ENCODE data around the gene DOK3. TPM values are rescaled to one million over a fixed set of nuclear protein-coding genes. Genes with fewer than 3 reads are reported as not detected.

Gene DOK3
- total and polyA plus RNA-seq, 10 of the 15 experiments (the other 5 are each of a cell fraction or from before 2014, with no cell fraction given): 6.6 to 107 (median 52.1) TPM

DNA sequence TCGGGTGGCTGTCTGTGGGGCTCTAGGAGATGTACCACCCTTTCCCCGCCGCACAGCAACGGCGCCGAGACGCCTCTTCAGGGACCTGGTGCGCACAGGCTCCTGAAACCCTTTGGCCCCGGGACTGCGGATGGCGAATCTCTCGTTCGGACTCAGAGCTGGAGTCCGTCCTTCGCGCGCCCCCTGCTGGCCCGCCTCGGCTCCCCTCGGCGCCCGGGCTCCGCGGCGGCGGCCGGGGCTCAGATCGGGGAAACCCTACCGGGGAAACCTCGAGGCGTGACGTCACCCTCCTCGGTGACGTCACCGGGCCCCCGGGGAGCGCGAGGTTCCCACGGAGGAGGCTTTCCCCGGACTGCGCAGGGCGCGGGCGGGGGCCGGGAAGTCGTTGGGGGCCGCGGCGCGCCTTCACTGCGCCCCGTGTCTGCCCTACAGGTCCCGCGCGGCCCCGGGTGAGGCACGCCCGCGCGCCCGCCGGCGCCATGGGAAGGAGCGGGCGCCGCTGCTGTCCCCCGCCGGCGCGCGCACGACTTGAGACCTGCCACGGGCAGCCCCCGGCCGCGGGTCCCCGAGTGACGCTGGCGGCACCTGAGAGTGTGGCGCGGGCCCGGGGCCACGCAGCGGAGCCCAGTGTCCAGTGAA is 55.1 kb downstream of the DOK3 start:
- ATAC-seq (peak; percentile 68), FAIRE-seq (peak; percentile 83), DNase-seq (ENCODE audit: low read depth, low spot score) (no peak)
- peak overlapping the region; percentile 64 for H2AFZ ChIP-seq (ENCODE audit: control insufficient read depth, low read depth, low read length)
- no peaks in the 10 kb centered on the region; the same call in 1 of the 2 replicates for H3K79me2 ChIP-seq (ENCODE audit: control insufficient read depth, insufficient read depth, low read length)
- no peaks in the 10 kb centered on the region for H3K27me3 ChIP-seq (replicated peaks in 1 of 2; ENCODE audit: control insufficient read depth in 2 of 2, insufficient read depth in 2 of 2, low read length in 1 of 2)
- H3K36me3 ChIP-seq (ENCODE audit: control insufficient read depth in 2 of 2, insufficient read depth in 2 of 2, low read length in 1 of 2): no peaks in the 10 kb centered on the region
- peak overlapping the region; percentile 61; the same call in 1 of the 2 replicates for H3K9ac ChIP-seq (ENCODE audit: control insufficient read depth, insufficient read depth, low read length)
- ChIA-PET CTCF (interaction anchor here (0.5 to 16.4 kb wide), 28 partner anchors 10 to 341 kb away, joined by 3 to 391 read pairs (median 6); partner anchors contain the start of genes DOK3, GRK6, LMAN2 and MXD3), RAD21 (ENCODE audit: unreplicated experiment) (interaction anchor here (1.0 to 13.5 kb wide), 17 partner anchors 9 to 138 kb away, joined by 3 to 291 read pairs (median 8); partner anchors contain the start of genes DOK3, F12, GRK6 and PDLIM7), SMC1A (ENCODE audit: uncharacterized antibody, unreplicated experiment) (interaction anchor here (0.6 to 5.1 kb wide), 10 partner anchors 10 to 136 kb away, joined by 3 to 92 read pairs (median 10); partner anchors contain the start of genes F12, GRK6, PDLIM7 and PFN3), POLR2A (interaction anchor here (0.8 to 13.6 kb wide), 14 partner anchors 10 to 153 kb away, joined by 3 to 358 read pairs (median 6); partner anchors contain the start of genes GRK6, MXD3 and PDLIM7)
- H3K4me3 ChIP-seq: peak overlapping the region; percentile 82
- no peaks in the 10 kb centered on the region for H4K20me1 ChIP-seq (ENCODE audit: control insufficient read depth, insufficient read depth)
- intact Hi-C loops (cut with micrococcal nuclease; ENCODE audit: unreplicated experiment): loop anchor here (1.0 to 2.0 kb wide), 4 partner anchors 28 to 64 kb away; partner anchors contain the start of gene GRK6
- no TSS peak for BruUV-seq (replicated peaks)
- H3K27ac ChIP-seq (ENCODE audit: control insufficient read depth, insufficient read depth): peak overlapping the region; percentile 67
- no peaks in the 10 kb centered on the region for H3K9me3 ChIP-seq (replicated peaks; ENCODE audit: control insufficient read depth, insufficient read depth, low read length)
- H3K4me2 ChIP-seq (ENCODE audit: control insufficient read depth, insufficient read depth): peak overlapping the region; percentile 98
- peaks cover 11% of the 10 kb centered on the region for H3K4me1 ChIP-seq (ENCODE audit: control insufficient read depth, insufficient read depth, low read length)
- under 1% methylated on average over 56 of the region's 84 CpGs for WGBS (ENCODE audit: insufficient coverage, insufficient replicate concordance, low lambda C conversion rate, missing lambda C conversion rate)
- in situ Hi-C loops (cut with MboI): no loop called here
- TF ChIP-seq, protein P1, sequence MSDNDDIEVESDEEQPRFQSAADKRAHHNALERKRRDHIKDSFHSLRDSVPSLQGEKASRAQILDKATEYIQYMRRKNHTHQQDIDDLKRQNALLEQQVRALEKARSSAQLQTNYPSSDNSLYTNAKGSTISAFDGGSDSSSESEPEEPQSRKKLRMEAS (IDR thresholded peaks at IDR 0.05; ENCODE audit: low read depth, low read length): 0 out of 2 replicates have a peak, but pooled peaks have one; percentile 26
- TF ChIP-seq PAX5 (IDR thresholded peaks at IDR 0.05; ENCODE audit: borderline replicate concordance, low read depth, low read length): peak; percentile 68
- TF ChIP-seq, protein P2, sequence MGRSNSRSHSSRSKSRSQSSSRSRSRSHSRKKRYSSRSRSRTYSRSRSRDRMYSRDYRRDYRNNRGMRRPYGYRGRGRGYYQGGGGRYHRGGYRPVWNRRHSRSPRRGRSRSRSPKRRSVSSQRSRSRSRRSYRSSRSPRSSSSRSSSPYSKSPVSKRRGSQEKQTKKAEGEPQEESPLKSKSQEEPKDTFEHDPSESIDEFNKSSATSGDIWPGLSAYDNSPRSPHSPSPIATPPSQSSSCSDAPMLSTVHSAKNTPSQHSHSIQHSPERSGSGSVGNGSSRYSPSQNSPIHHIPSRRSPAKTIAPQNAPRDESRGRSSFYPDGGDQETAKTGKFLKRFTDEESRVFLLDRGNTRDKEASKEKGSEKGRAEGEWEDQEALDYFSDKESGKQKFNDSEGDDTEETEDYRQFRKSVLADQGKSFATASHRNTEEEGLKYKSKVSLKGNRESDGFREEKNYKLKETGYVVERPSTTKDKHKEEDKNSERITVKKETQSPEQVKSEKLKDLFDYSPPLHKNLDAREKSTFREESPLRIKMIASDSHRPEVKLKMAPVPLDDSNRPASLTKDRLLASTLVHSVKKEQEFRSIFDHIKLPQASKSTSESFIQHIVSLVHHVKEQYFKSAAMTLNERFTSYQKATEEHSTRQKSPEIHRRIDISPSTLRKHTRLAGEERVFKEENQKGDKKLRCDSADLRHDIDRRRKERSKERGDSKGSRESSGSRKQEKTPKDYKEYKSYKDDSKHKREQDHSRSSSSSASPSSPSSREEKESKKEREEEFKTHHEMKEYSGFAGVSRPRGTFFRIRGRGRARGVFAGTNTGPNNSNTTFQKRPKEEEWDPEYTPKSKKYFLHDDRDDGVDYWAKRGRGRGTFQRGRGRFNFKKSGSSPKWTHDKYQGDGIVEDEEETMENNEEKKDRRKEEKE (IDR thresholded peaks at IDR 0.05): 0 out of 2 replicates have a peak, but pooled peaks have one; percentile 69
- no peak for TF ChIP-seq CBX5 (IDR thresholded peaks at IDR 0.05; ENCODE audit: low read depth)
- TF ChIP-seq NFIC (IDR thresholded peaks at IDR 0.05; ENCODE audit: low read depth, low read length): no peak
- TF ChIP-seq ZSCAN29 (IDR thresholded peaks at IDR 0.05): no peak
- peak; percentile 94 for TF ChIP-seq SMC3 (IDR thresholded peaks at IDR 0.05; ENCODE audit: borderline replicate concordance, low read length)
- no peak for TF ChIP-seq NFYB (IDR thresholded peaks at IDR 0.05; ENCODE audit: insufficient read depth, low read depth, low read length)
- TF ChIP-seq WRNIP1 (IDR thresholded peaks at IDR 0.05; ENCODE audit: borderline replicate concordance, low read depth, low read length): no peak
- TF ChIP-seq, protein P3, sequence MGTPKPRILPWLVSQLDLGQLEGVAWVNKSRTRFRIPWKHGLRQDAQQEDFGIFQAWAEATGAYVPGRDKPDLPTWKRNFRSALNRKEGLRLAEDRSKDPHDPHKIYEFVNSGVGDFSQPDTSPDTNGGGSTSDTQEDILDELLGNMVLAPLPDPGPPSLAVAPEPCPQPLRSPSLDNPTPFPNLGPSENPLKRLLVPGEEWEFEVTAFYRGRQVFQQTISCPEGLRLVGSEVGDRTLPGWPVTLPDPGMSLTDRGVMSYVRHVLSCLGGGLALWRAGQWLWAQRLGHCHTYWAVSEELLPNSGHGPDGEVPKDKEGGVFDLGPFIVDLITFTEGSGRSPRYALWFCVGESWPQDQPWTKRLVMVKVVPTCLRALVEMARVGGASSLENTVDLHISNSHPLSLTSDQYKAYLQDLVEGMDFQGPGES (IDR thresholded peaks at IDR 0.05): no peak
- TF ChIP-seq FOXM1 (IDR thresholded peaks at IDR 0.05; ENCODE audit: low read depth, low read length): no peak
- TF ChIP-seq, protein P4, sequence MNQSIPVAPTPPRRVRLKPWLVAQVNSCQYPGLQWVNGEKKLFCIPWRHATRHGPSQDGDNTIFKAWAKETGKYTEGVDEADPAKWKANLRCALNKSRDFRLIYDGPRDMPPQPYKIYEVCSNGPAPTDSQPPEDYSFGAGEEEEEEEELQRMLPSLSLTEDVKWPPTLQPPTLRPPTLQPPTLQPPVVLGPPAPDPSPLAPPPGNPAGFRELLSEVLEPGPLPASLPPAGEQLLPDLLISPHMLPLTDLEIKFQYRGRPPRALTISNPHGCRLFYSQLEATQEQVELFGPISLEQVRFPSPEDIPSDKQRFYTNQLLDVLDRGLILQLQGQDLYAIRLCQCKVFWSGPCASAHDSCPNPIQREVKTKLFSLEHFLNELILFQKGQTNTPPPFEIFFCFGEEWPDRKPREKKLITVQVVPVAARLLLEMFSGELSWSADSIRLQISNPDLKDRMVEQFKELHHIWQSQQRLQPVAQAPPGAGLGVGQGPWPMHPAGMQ (IDR thresholded peaks at IDR 0.05; ENCODE audit: borderline replicate concordance): no peak
- no peak for TF ChIP-seq HDAC6 (IDR thresholded peaks at IDR 0.05; ENCODE audit: unreplicated experiment)

All from GM12878 (cell line).